ENCODE data around the gene ZNF474. TPM values are rescaled to one million over a fixed set of nuclear protein-coding genes. Genes with fewer than 3 reads are reported as not detected.

Gene ZNF474
- 0.14 to 0.48 TPM (median 0.44 TPM) in 5 replicates for total RNA-seq (2022; extraction: Qiagen RNA extraction; ENCODE audit: low read depth)

GRCh38 chr5:122129306-122129705 is at the start of gene ZNF474:
Gene ZNF474, plus strand, starts transcription at chr5:122129546. Its CDS starts 22,445 bp downstream, at chr5:122151991.

Other genes starting within 250 kb of the ZNF474 start
- gene SRFBP1, start 167.6 kb upstream of the ZNF474 start, total RNA-seq (2022; extraction: Qiagen RNA extraction; ENCODE audit: low read depth): 10.7 to 14.5 TPM (median 11.2 TPM) in 5 replicates
- gene LOX, start 51.3 kb upstream of the ZNF474 start, total RNA-seq (2022; extraction: Qiagen RNA extraction; ENCODE audit: low read depth): 0.50 to 1.8 TPM (median 1.3 TPM) in 5 replicates
- 0.04 to 0.09 TPM in 2 of 5 replicates, not detected in the others for gene SNCAIP, start 182.7 kb downstream of the ZNF474 start, total RNA-seq (2022; extraction: Qiagen RNA extraction; ENCODE audit: low read depth)

All from A549 treated with DMSO at 1 μM for 4 hours (cell line).